Skeletal muscle tissue (tissue), 4 donors: ENCODE measurements around the gene CSTPP1. TPM values are rescaled to one million over a fixed set of nuclear protein-coding genes. Genes with fewer than 3 reads are reported as not detected.

Experiments used
- H3K27ac ChIP-seq: one replicate; pipeline ENCODE4 v1.7.0; 2013; ENCODE audit warnings: mild to moderate bottlenecking, low read depth, low read length, inconsistent platforms
- H3K27me3 ChIP-seq, 3 donors: one replicate each; pipeline ENCODE4 v1.7.0; 2013; ENCODE audit warnings: low read length in 3 of 3; ENCODE audit not compliant: control insufficient read depth in 3 of 3, insufficient read depth in 3 of 3
- H3K36me3 ChIP-seq, 3 donors: one replicate each; pipeline ENCODE4 v1.7.0; 2013; ENCODE audit warnings: low read length in 3 of 3; ENCODE audit not compliant: control insufficient read depth in 3 of 3, insufficient read depth in 3 of 3
- H3K4me1 ChIP-seq, 3 donors: one replicate each; pipeline ENCODE4 v1.7.0; 2013; ENCODE audit warnings: low read length in 3 of 3, mild to moderate bottlenecking in 3 of 3; ENCODE audit not compliant: control insufficient read depth in 3 of 3, insufficient read depth in 3 of 3
- H3K4me3 ChIP-seq, 3 donors: one replicate each; pipeline ENCODE4 v1.7.0; 2013; ENCODE audit warnings: low read length in 3 of 3
- H3K9ac ChIP-seq, 3 donors: one replicate each; pipeline ENCODE4 v1.7.0; 2013; ENCODE audit warnings: low read length in 3 of 3, mild to moderate bottlenecking in 3 of 3, moderate library complexity in 2 of 3, low read depth in 1 of 3
- H3K9me3 ChIP-seq, 3 donors: one replicate each; pipeline ENCODE4 v1.7.0; 2013; ENCODE audit warnings: low read length in 3 of 3; ENCODE audit not compliant: control insufficient read depth in 3 of 3
- total RNA-seq: library from RNA; depleted of rRNA; stranded (reverse); fragments of >200 nt; gene quantifications from one replicate; pipeline ENCODE4 v1.2.3, GENCODE V29; 2014
- donor health status: Osteomylitis.

The CSTPP1 gene
- total RNA-seq, 1 donor from 2014 or later, result 16.7 TPM

- peaks cover 0 to 8% (median 7%) of the 10 kb centered on the region in 3 donors for H3K4me1 ChIP-seq
- no peaks in the 10 kb centered on the region for H3K36me3 ChIP-seq
- H3K9ac ChIP-seq, result no peak overlapping the region
- no peaks in the 10 kb centered on the region for H3K9me3 ChIP-seq
- H3K27me3 ChIP-seq, result no peaks in the 10 kb centered on the region
- no peak overlapping the region for H3K27ac ChIP-seq
- no peak overlapping the region for H3K4me3 ChIP-seq
Measured at GRCh38 chr11:46906609-46907041, 29.9 kb upstream of the CSTPP1 start.

GRCh38 chr11:46907606-46908005 lies 29.0 kb upstream of the CSTPP1 start:
- H3K36me3 ChIP-seq, result no peaks in the 10 kb centered on the region
- no peaks in the 10 kb centered on the region for H3K9me3 ChIP-seq
- peaks cover 0 to 12% (median 11%) of the 10 kb centered on the region in 3 donors for H3K4me1 ChIP-seq
- H3K9ac ChIP-seq, result no peak overlapping the region
- no peak overlapping the region for H3K4me3 ChIP-seq
- no peak overlapping the region for H3K27ac ChIP-seq
- no peaks in the 10 kb centered on the region for H3K27me3 ChIP-seq

DNA sequence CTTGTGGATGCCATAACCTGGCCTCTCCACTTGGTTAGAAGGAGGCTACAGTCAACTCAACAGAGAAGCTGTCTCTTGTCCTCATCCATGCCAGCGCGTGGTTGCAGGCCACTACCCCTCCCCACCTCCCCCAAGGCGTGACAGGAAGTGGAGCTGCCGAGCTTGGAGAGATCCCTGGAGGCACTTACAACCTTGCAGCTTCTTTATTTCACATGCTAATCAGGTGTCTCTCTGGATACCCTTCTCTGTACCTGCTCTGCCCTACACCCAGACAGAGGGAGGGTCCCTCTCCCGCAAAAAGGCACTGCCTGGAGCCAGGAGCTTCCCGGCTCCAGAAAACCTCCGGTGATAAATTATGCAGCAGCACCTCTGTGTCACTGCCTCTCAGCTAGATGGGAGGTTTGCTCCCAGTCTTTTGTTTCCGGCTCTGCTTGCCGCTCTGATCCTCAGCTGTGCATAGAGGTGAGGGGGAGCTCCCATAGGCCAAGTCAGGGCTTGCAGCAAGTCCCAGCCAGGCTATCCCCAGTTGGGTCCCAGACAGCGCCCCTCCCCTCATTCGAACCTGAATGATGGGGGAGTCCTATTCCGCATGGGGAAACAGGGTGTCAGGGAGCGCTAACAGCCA lies 23.9 kb upstream of the CSTPP1 start:
- peak overlapping the region in 1 of 3 donors; percentile 25 for H3K9ac ChIP-seq
- H3K27ac ChIP-seq, result no peak overlapping the region
- no peaks in the 10 kb centered on the region for H3K36me3 ChIP-seq
- H3K4me1 ChIP-seq, result peaks cover 49 to 54% (median 52%) of the 10 kb centered on the region in 3 donors
- no peak overlapping the region for H3K4me3 ChIP-seq
- H3K9me3 ChIP-seq, result no peaks in the 10 kb centered on the region
- peaks cover 0 to 2% (median 0%) of the 10 kb centered on the region in 3 donors for H3K27me3 ChIP-seq

DNA sequence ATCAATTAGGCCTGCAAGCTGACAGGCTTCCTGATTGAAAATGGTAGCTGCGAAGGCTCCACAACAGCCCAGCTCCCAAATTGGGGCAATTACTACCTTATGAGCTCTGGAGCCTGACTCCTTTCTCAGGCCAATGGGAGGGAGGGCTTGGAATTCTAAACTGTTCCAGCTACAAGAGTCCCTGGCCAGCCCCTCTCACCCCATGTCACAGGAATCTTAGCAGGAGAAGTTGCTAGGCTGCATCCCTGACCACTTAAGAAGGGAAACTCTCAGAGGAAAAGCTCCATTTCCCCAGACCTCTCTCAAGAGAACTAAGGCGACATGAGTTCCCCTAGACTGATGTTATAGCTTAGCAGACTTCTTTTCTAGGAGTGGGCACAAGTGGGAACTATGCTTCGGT lies 23.1 kb upstream of the CSTPP1 start:
- Histone ChIP-seq H3K27me3 (peaks cover 0 to 2% (median 0%) of the 10 kb centered on the region in 3 donors), H3K4me1 (peaks cover 51 to 54% (median 54%) of the 10 kb centered on the region in 3 donors), H3K36me3 (no peaks in the 10 kb centered on the region), H3K4me3 (no peak overlapping the region), H3K27ac (peak overlapping the region; percentile 91), H3K9me3 (no peaks in the 10 kb centered on the region), H3K9ac (peak overlapping the region; percentile 27 to 66 (median 54))

GRCh38 chr11:46914363-46914762 lies 22.2 kb upstream of the CSTPP1 start:
- no peaks in the 10 kb centered on the region for H3K9me3 ChIP-seq
- peak overlapping the region; percentile 91 for H3K27ac ChIP-seq
- no peaks in the 10 kb centered on the region for H3K36me3 ChIP-seq
- H3K4me1 ChIP-seq, result peaks cover 51 to 60% (median 59%) of the 10 kb centered on the region in 3 donors
- peaks cover 0 to 2% (median 0%) of the 10 kb centered on the region in 3 donors for H3K27me3 ChIP-seq
- H3K9ac ChIP-seq, result peak overlapping the region; percentile 54 to 66 (median 63)
- peak overlapping the region; percentile 32 to 54 (median 41) for H3K4me3 ChIP-seq

GRCh38 chr11:46914910-46915309 lies 21.7 kb upstream of the CSTPP1 start:
- H3K27me3 ChIP-seq, result peaks cover 0 to 2% (median 0%) of the 10 kb centered on the region in 3 donors
- H3K36me3 ChIP-seq, result no peaks in the 10 kb centered on the region
- peak overlapping the region; percentile 91 for H3K27ac ChIP-seq
- no peaks in the 10 kb centered on the region for H3K9me3 ChIP-seq
- H3K4me1 ChIP-seq, result peaks cover 51 to 60% (median 59%) of the 10 kb centered on the region in 3 donors
- peak overlapping the region; percentile 4 to 63 (median 54) for H3K9ac ChIP-seq
- H3K4me3 ChIP-seq, result peak overlapping the region in 2 of 3 donors; percentile 32 to 41

DNA sequence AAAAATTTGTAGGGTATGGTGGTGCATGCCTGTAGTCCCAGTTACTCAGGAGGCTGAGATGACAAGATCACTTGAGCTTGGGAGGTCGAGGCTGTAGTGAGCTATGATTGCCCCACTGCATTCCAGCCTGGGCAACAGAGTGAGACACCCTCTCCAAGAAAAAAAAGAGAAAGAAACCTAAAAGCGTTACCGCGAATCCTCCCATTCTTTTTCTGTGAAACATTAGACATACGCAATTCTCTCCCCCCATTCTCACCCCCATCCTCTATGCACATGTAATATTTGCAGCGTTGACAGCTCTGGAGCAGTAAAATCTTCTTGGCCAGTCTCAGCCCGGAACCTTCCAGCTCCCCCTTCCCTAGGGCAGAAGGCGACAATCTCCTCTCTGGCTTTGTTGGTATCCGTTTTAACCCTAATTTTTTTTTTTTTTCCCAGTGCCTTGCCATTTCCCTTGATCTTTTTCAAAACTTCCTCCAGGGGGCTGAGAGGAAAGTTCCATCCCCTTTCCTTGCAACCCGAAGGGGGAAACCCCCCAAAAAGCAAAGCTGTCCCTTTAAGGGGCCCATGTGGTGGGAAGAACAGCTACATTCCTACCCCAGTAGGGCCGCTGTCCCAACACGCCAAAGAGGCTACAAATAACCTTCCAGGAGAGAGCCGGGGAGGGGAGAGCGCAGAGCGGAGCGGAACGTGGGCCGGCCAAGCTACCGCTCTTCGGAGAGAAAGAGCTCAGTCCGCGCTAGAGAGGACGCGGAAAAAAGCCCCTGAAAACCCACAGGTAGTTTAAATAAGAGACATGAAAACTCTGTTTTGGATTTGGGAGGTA lies 20.1 kb upstream of the CSTPP1 start:
- Histone ChIP-seq H3K36me3 (no peaks in the 10 kb centered on the region), H3K9ac (peak overlapping the region; percentile 82 to 90 (median 85)), H3K4me3 (peak overlapping the region; percentile 67 to 82 (median 78)), H3K9me3 (no peaks in the 10 kb centered on the region), H3K27ac (peak overlapping the region; percentile 91), H3K27me3 (peaks cover 0 to 2% (median 0%) of the 10 kb centered on the region in 3 donors), H3K4me1 (peaks cover 61 to 71% (median 70%) of the 10 kb centered on the region in 3 donors)

DNA sequence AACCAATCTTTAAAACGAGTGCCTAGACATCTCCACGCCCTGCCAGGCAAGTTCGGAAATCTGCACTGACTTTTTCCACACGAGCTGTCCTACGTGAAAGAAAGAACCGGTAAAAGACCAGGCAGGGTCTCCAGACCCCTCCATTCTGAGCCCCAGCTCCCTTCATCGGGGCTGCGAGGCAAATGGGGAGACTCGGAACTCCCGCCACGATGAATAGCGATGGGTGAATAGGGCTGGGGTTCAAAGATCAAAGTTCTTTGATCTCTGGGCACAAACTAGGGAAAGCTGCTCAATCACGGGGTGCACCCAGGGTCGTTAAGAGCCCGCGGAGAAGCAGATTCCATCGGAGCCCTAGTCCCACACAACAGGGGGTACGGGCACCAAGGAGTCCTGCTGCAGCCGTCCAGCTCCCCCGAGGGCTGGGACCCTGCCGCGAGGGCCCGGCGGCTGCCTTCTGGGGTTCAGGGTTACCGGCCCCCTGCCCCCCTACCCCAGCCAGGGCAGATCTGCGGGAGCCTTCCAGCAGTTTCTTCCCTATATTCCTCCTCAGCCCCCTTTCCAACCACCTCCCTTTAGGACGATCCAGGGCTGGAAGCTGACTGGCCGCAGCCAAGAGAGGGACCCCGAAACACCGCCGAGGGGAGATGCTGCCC lies 19.3 kb upstream of the CSTPP1 start:
- peak overlapping the region; percentile 82 to 90 (median 85) for H3K9ac ChIP-seq
- H3K27ac ChIP-seq, result peak overlapping the region; percentile 84
- H3K4me1 ChIP-seq, result peaks cover 61 to 70% (median 70%) of the 10 kb centered on the region in 3 donors
- H3K36me3 ChIP-seq, result no peaks in the 10 kb centered on the region
- peaks cover 0 to 2% (median 0%) of the 10 kb centered on the region in 3 donors for H3K27me3 ChIP-seq
- no peaks in the 10 kb centered on the region for H3K9me3 ChIP-seq
- peak overlapping the region; percentile 67 to 82 (median 78) for H3K4me3 ChIP-seq

- H3K4me3 ChIP-seq, result peak overlapping the region; percentile 67 to 82 (median 78)
Measured at GRCh38 chr11:46917762-46918082, 18.8 kb upstream of the CSTPP1 start.

More at GRCh38 chr11:46917762-46918082, 18.8 kb upstream of the CSTPP1 start:
- H3K4me1 ChIP-seq, result peaks cover 61 to 65% (median 65%) of the 10 kb centered on the region in 3 donors
- peak overlapping the region; percentile 82 to 90 (median 85) for H3K9ac ChIP-seq
- no peaks in the 10 kb centered on the region for H3K9me3 ChIP-seq
- H3K27me3 ChIP-seq, result peaks cover 0 to 2% (median 0%) of the 10 kb centered on the region in 3 donors
- peak overlapping the region; percentile 84 for H3K27ac ChIP-seq
- no peaks in the 10 kb centered on the region for H3K36me3 ChIP-seq
